Fibroblast of the conjunctiva (primary cell): ENCODE results near the gene EFCAB3.
"Not testable (repeated sequence)": the region's sequence is repeated elsewhere in the genome, so short reads cannot be mapped to it uniquely, and the experiment has no call there.

Experiments
- DNase-seq: peaks from one replicate; pipeline ENCODE4 v3.0.0-alpha.2; 2010; ENCODE audit warnings: low read depth

Gene EFCAB3

GRCh38 chr17:62465271-62465670 lies 84.9 kb downstream of the EFCAB3 start:
- DNase-seq: not testable (repeated sequence)
